Cardiac muscle cell (in vitro differentiated cells and primary cell): Measurements from ENCODE around the gene GCNT2. TPM values are rescaled to one million over a fixed set of nuclear protein-coding genes. Genes with fewer than 3 reads are reported as not detected.
A peak's percentile ranks its signal among the peaks of the same experiment; 100 is the strongest.
"Not testable (repeated sequence)": the region's sequence is repeated elsewhere in the genome, so short reads cannot be mapped to it uniquely, and the experiment has no call there.

Source experiments
- DNase-seq, 2 donors: peaks; one replicate each; pipeline versions ENCODE4 v3.0.0 to v3.0.0-alpha.2; 2010 to 2017; ENCODE audit warnings: low read depth in 1 of 2, low spot score in 1 of 2
- H3K27ac ChIP-seq: fragments of 200-600 bp; sonication (generic); 2 replicates; pipeline ENCODE4 v1.5.1; 2016
- H3K27me3 ChIP-seq: fragments of 200-600 bp; sonication (generic); 2 replicates; pipeline ENCODE4 v1.6.0; 2016; ENCODE audit warnings: control low read depth
- H3K36me3 ChIP-seq: fragments of 200-600 bp; sonication (generic); 2 replicates; pipeline ENCODE4 v1.5.1; 2016; ENCODE audit warnings: control low read depth
- H3K4me1 ChIP-seq: fragments of 200-600 bp; sonication (generic); 2 replicates; pipeline ENCODE4 v1.8.1; 2017; ENCODE audit warnings: low read depth, mild to moderate bottlenecking, mixed run types
- H3K4me3 ChIP-seq: fragments of 200-600 bp; sonication (generic); 2 replicates; pipeline ENCODE4 v1.5.1; 2016; ENCODE audit warnings: mild to moderate bottlenecking
- H3K9me3 ChIP-seq: fragments of 200-600 bp; sonication (generic); 2 replicates; pipeline ENCODE4 v1.5.1; 2017; ENCODE audit warnings: low read depth, mild to moderate bottlenecking, control low read depth
- CTCF ChIP-seq: IDR thresholded peaks from 2 replicates; pipeline ENCODE4 v1.5.1; 2012; ENCODE audit warnings: low read depth, mild to moderate bottlenecking, low read length
- polyA plus RNA-seq: library from polyadenylated mRNA; unstranded; fragments of >200 nt; fragmentation: Nextera tagmentation; extraction: Ambion mirVana; gene quantifications from 2 replicates; pipeline ENCODE4 v1.2.1, GENCODE V29; 2016
- total RNA-seq: library from RNA; depleted of rRNA; stranded (reverse); fragments of >200 nt; gene quantifications from 2 replicates; pipeline ENCODE4 v1.2.3, GENCODE V29; 2016

Gene GCNT2
- total and polyA plus RNA-seq, 2 experiments from 2014 or later = 21.4 to 27.3 TPM

GRCh38 chr6:10598084-10598960 lies 77.2 kb downstream of the GCNT2 start:
- Histone ChIP-seq H3K27me3 (no peaks in the 10 kb centered on the region), H3K4me1 (peaks cover 6% of the 10 kb centered on the region), H3K9me3 (no peaks in the 10 kb centered on the region), H3K36me3 (no peaks in the 10 kb centered on the region), H3K27ac (no peak overlapping the region), H3K4me3 (no peak overlapping the region)
- no peak for TF ChIP-seq CTCF
- DNase-seq = no peak

- H3K27ac ChIP-seq = peak overlapping the region; percentile 7
These were observed 77.9 kb downstream of the GCNT2 start for GRCh38 chr6:10599046-10599445.

GRCh38 chr6:10600681-10601080 lies 79.5 kb downstream of the GCNT2 start:
- H3K4me1 ChIP-seq, DNase-seq, H3K27me3 ChIP-seq, H3K27ac ChIP-seq, H3K4me3 ChIP-seq, H3K9me3 ChIP-seq, H3K36me3 ChIP-seq: not testable (repeated sequence)

More at GRCh38 chr6:10599046-10599445, 77.9 kb downstream of the GCNT2 start:
- peaks cover 6% of the 10 kb centered on the region for H3K4me1 ChIP-seq
- no peak for DNase-seq
- no peak for TF ChIP-seq CTCF
- no peak overlapping the region for H3K4me3 ChIP-seq
- H3K9me3 ChIP-seq = no peaks in the 10 kb centered on the region
- no peaks in the 10 kb centered on the region for H3K36me3 ChIP-seq
- no peaks in the 10 kb centered on the region for H3K27me3 ChIP-seq

GRCh38 chr6:10603219-10603618 lies 82.1 kb downstream of the GCNT2 start:
- H3K36me3 ChIP-seq = no peaks in the 10 kb centered on the region
- DNase-seq = no peak

GRCh38 chr6:10609038-10609437 lies 87.9 kb downstream of the GCNT2 start:
- Histone ChIP-seq H3K9me3 (no peaks in the 10 kb centered on the region), H3K27me3 (no peaks in the 10 kb centered on the region), H3K4me1 (peaks cover 5% of the 10 kb centered on the region), H3K36me3 (no peaks in the 10 kb centered on the region), H3K4me3 (no peak overlapping the region), H3K27ac (no peak overlapping the region)
- TF ChIP-seq CTCF = no peak
- DNase-seq = no peak

More at GRCh38 chr6:10603219-10603618, 82.1 kb downstream of the GCNT2 start:
- Histone ChIP-seq H3K4me3 (no peak overlapping the region), H3K27me3 (no peaks in the 10 kb centered on the region), H3K4me1 (peaks cover 6% of the 10 kb centered on the region), H3K9me3 (no peaks in the 10 kb centered on the region), H3K27ac (no peak overlapping the region)
- no peak for TF ChIP-seq CTCF

GRCh38 chr6:10610289-10610688 lies 89.1 kb downstream of the GCNT2 start:
- H3K27me3 ChIP-seq = no peaks in the 10 kb centered on the region
- H3K9me3 ChIP-seq = no peaks in the 10 kb centered on the region
- no peak overlapping the region for H3K4me3 ChIP-seq
- no peak for TF ChIP-seq CTCF
- H3K36me3 ChIP-seq = no peaks in the 10 kb centered on the region
- peak overlapping the region; percentile 40 for H3K27ac ChIP-seq
- DNase-seq = no peak
- peaks cover 5% of the 10 kb centered on the region for H3K4me1 ChIP-seq
